ENCODE data around the gene UBN2.

DNA sequence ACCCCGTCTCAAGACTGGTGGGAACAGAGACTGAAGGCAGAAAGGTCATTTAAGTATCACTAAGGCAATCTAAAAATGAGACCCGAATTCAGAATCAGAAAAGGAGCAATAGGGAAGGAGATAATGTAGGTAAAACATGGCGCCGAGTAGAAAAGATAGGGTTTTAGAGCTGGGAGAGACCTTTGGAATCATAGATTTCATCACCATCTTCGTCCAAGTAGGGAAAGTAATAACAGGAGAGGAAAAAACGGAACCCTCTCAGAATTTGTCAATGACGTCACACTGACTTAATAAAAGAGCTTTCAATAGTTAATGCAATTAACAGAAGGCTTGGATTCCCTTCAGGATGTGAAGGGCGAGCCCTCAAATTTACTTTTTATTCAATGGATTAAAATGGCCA is 1.0 kb upstream of the UBN2 start:
- no peak for TF ChIP-seq EZH2 (IDR thresholded peaks at IDR 0.05; ENCODE audit: borderline replicate concordance, low read length)
- TF ChIP-seq, protein P1, sequence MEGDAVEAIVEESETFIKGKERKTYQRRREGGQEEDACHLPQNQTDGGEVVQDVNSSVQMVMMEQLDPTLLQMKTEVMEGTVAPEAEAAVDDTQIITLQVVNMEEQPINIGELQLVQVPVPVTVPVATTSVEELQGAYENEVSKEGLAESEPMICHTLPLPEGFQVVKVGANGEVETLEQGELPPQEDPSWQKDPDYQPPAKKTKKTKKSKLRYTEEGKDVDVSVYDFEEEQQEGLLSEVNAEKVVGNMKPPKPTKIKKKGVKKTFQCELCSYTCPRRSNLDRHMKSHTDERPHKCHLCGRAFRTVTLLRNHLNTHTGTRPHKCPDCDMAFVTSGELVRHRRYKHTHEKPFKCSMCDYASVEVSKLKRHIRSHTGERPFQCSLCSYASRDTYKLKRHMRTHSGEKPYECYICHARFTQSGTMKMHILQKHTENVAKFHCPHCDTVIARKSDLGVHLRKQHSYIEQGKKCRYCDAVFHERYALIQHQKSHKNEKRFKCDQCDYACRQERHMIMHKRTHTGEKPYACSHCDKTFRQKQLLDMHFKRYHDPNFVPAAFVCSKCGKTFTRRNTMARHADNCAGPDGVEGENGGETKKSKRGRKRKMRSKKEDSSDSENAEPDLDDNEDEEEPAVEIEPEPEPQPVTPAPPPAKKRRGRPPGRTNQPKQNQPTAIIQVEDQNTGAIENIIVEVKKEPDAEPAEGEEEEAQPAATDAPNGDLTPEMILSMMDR (IDR thresholded peaks at IDR 0.05; ENCODE audit: low read length): no peak

Data from OCI-LY1 (cell line).